ES-I3 (cell line): ENCODE data around the gene ADD3.

Source experiments
- H3K36me3 ChIP-seq: 2 replicates; pipeline ENCODE4 v1.6.1; 2013; ENCODE audit warnings: mild to moderate bottlenecking, low read length, control low read depth, moderate library complexity; ENCODE audit not compliant: insufficient read depth
- H3K4me1 ChIP-seq: 2 replicates; pipeline ENCODE4 v1.6.1; 2013; ENCODE audit warnings: mild to moderate bottlenecking, control low read depth, low read length; ENCODE audit not compliant: insufficient read depth
- H3K9ac ChIP-seq: 2 replicates; pipeline ENCODE4 v1.6.1; 2013; ENCODE audit warnings: low read depth, mild to moderate bottlenecking, low read length, moderate library complexity
- H3K9me3 ChIP-seq: 2 replicates; pipeline ENCODE4 v1.6.1; 2013; ENCODE audit warnings: mild to moderate bottlenecking, low read length, moderate library complexity; ENCODE audit not compliant: control insufficient read depth, insufficient read depth

The ADD3 gene, protein sequence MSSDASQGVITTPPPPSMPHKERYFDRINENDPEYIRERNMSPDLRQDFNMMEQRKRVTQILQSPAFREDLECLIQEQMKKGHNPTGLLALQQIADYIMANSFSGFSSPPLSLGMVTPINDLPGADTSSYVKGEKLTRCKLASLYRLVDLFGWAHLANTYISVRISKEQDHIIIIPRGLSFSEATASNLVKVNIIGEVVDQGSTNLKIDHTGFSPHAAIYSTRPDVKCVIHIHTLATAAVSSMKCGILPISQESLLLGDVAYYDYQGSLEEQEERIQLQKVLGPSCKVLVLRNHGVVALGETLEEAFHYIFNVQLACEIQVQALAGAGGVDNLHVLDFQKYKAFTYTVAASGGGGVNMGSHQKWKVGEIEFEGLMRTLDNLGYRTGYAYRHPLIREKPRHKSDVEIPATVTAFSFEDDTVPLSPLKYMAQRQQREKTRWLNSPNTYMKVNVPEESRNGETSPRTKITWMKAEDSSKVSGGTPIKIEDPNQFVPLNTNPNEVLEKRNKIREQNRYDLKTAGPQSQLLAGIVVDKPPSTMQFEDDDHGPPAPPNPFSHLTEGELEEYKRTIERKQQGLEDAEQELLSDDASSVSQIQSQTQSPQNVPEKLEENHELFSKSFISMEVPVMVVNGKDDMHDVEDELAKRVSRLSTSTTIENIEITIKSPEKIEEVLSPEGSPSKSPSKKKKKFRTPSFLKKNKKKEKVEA

DNA sequence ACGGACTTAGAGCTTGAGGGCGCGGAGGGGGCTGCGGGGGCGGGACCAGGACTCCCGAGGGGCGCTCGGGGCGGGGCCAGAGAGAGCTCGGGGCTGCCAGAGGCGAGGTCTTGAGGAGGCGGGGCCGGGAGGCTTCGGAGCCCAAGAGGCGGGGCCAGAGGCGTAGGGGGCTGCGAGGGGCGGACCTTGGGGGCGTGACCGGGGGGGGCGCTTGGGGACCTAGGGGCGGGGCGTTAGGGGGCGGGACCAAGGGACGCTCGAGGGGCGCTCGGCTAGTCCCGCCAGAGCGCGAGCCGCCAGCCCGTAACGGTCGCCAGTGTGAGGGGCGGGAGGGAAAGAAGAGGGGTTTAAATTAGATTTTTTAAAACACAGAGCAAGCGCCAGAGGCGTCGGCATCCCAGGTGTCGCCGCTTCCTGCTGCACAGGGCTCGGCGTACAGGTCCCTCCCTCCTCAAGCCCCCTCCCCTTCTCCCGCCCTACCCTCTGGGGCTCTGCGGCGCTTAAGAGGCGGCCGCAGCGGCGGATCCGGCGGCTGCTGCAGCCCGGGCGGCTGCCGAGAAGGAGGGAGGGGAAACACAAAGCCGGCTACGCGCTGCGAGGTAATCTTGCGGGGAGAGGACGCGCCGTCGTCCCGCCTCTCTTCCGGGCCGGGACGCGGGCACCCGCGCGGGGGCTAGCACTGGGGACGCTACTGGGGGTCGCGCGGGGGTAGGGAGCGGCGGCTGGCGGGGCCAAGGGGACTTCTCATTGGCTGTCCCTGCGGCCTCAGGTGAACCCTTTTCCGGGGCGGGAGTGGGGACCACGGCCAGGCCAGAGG, at the start of gene ADD3:
TSS of gene ADD3 (plus strand) at position 284 of the 817 bp plus-strand sequence. CDS start 92,670 bp downstream, outside the sequence.
- Histone ChIP-seq H3K4me1 (peaks cover 18% of the 10 kb centered on the region), H3K9ac (peak within 1 kb of the TSS; percentile 78), H3K9me3 (no peaks in the 10 kb centered on the region), H3K36me3 (no peaks in the 10 kb centered on the region)

DNA sequence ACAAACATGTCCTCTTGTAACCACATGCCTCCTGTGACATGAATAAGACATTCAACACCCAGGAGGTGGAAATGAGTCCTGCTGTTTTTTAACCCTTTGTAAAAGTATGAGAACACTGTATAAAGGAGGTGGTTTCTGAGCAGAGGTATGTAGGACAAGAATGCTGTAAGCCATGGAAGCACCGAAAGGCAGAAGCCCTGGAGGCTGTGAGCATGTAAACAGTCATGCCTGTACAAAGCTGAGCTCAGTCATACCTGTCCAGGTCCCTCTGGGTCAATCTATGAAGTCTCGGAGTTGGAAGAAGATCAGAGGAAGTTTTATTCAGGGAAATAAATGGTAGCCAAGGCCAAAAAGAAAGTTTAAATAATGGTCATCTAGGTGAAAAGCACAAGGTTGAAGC, 49.7 kb upstream of the ADD3 start:
- H3K4me1 ChIP-seq = peaks cover 22% of the 10 kb centered on the region
- no peaks in the 10 kb centered on the region for H3K36me3 ChIP-seq
- no peak overlapping the region for H3K9ac ChIP-seq

DNA sequence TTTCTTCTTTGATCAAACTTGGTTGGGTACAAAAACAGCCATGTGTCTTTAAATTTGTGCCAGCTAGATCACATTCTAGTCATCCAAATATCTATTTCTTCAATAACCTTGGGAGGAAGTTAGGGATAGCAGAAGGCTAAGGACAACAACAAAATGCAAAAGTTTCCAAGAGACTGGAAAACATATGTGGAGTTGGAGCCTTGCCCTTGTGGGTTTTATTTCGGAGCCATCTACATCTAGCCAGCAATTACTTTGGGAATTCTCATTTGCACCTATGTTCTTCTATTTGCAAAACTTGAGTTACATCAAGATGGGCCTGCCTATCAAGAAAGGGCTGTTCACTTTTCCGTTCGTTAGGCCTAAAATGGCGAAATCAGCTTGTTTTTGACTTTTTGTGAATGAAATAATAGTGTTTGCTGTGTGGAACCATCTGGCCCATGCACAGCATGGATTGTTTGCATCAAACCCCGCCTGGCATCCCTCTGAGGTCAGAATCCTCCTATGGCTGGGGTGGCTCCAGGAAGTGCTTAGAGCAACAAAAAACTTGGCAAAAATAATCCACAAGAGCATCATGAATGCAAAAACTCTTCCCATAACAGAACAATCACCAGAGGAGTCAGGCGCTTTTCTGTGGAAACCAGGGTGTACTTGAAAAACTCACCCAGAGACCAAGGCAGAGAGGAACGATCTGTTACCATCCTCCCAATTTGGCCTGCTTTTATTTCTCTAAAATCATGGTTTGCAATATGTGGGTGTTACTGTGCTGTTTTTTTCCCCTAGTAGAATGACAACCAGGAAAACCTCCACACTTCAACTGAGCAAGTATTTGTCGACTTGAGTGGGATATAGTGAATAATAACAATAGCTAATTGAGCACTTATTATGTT, 48.3 kb upstream of the ADD3 start:
- Histone ChIP-seq H3K9ac (no peak overlapping the region), H3K4me1 (peaks cover 22% of the 10 kb centered on the region), H3K9me3 (no peaks in the 10 kb centered on the region), H3K36me3 (no peaks in the 10 kb centered on the region)

More for the DNA sequence above, 49.7 kb upstream of the ADD3 start:
- no peaks in the 10 kb centered on the region for H3K9me3 ChIP-seq

DNA sequence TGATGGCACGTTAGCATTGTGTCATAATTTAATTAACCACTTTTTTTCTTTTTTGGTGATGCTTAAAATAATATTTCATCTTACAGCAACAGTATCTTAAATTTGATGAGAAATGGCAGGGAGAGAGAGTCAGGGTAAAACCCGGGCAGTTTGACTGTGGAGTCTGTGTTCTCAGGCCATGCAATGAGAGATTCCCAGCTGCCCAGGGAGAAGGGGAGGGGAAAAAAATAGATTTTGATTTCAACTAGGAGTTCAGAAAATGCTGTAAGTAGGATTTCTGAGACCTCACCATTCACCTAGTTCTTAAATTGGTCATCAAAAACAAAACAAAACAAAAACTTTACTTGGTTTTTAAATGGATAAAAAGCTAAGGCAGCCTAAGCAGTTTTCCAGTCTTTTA, 47.1 kb upstream of the ADD3 start:
- Histone ChIP-seq H3K36me3 (no peaks in the 10 kb centered on the region), H3K9me3 (no peaks in the 10 kb centered on the region), H3K4me1 (peaks cover 22% of the 10 kb centered on the region), H3K9ac (no peak overlapping the region)

DNA sequence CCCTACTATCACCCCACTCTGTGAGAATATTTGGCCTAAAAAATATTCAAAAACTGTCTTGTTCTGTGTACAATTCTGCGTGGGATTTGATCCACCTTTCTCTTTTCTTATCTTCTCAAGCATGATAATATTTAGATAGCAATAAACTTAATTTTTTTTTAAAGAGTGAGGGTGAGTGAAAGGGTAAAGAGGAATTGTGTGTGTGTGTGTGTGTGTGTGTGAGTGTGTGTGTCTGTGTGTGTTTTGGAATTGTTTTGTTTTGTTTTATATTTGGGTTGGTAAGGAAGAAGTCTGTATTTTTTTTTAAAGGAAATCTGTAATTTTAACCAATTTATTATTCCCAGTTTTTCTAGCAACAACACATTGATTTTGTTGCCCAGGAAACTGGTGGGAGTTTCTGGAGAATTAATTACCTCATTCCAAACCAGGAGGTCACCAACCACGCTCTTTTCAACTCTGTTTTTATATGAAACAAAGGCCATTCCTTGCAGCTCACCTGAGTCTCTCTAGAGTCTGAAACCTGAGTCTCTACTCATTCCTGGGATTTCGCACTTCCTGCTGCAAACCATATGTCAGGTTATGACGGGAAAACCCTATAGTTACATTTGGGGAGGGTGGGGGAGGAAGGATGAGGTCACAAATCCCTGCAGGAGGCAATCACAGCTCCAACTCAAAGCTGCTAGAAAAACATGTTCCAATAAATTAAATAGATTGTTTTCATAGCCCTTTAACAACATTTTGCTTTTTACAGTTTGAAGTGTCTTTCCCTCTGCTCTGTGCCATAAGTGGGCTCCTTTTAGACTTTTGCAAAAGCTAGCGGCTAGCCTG, 46.4 kb upstream of the ADD3 start:
- no peaks in the 10 kb centered on the region for H3K36me3 ChIP-seq
- peaks cover 22% of the 10 kb centered on the region for H3K4me1 ChIP-seq
- H3K9ac ChIP-seq = no peak overlapping the region
- no peaks in the 10 kb centered on the region for H3K9me3 ChIP-seq

DNA sequence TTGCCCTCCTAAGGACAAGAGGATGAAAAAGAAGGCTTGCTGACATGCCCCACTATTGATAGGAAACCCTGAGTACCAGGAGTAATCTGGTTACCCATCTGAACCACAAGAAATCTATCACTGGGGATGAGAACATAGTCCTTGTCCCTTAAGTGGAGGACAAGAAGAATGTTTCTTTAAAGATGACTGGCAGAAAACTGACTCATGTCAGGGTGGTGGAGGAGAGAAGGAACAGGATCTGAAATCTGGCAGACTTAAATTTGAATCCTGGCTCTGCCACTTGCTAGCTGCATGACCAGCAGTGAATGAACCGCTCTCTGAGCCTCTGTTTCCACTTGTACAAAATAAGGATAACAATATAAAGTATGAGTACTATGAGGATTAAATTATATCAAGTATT, 45.5 kb upstream of the ADD3 start:
- no peak overlapping the region for H3K9ac ChIP-seq
- H3K36me3 ChIP-seq = no peaks in the 10 kb centered on the region
- peaks cover 30% of the 10 kb centered on the region for H3K4me1 ChIP-seq
- no peaks in the 10 kb centered on the region for H3K9me3 ChIP-seq

DNA sequence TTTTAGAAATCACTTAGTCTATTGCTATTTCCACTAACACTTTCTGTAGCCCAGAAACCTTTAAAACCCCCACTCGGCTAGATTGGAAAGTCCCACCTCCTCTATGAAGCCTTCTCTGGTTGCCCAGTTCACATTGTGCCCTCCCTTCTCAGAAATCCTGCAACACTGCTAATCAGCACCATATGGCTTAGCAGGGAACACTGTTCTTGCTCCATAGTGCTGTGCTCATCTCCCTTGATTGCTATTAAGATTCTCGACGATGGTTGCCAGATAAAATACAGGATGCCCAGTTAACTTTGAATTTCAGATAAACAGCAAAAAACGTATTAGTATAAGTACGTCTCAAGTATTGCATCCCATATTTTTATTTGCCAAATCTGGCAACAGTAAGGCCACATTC, 44.3 kb upstream of the ADD3 start:
- H3K36me3 ChIP-seq = no peaks in the 10 kb centered on the region
- no peaks in the 10 kb centered on the region for H3K9me3 ChIP-seq
- no peak overlapping the region for H3K9ac ChIP-seq
- H3K4me1 ChIP-seq = peaks cover 38% of the 10 kb centered on the region

DNA sequence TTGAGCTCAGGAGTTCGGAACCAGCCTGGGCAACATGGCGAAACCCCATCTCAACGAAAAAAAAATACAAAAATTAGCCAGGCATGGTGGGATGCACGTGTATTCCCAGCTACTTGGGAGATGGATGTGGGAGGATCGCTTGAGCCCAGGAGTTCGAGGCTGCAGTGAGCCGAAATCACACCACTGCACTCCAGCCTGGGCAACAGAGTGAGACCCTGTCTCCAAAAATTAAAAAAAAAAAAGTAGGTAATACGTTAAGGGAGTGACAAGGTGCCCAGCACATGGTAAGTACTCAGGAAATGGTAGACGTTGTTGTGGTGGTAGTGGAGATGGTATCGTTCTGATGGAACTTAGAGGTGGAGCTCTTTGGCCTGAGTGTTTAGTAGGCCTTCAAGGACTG, 43.5 kb upstream of the ADD3 start:
- Histone ChIP-seq H3K9me3 (no peaks in the 10 kb centered on the region), H3K4me1 (peaks cover 38% of the 10 kb centered on the region), H3K9ac (no peak overlapping the region), H3K36me3 (no peaks in the 10 kb centered on the region)

DNA sequence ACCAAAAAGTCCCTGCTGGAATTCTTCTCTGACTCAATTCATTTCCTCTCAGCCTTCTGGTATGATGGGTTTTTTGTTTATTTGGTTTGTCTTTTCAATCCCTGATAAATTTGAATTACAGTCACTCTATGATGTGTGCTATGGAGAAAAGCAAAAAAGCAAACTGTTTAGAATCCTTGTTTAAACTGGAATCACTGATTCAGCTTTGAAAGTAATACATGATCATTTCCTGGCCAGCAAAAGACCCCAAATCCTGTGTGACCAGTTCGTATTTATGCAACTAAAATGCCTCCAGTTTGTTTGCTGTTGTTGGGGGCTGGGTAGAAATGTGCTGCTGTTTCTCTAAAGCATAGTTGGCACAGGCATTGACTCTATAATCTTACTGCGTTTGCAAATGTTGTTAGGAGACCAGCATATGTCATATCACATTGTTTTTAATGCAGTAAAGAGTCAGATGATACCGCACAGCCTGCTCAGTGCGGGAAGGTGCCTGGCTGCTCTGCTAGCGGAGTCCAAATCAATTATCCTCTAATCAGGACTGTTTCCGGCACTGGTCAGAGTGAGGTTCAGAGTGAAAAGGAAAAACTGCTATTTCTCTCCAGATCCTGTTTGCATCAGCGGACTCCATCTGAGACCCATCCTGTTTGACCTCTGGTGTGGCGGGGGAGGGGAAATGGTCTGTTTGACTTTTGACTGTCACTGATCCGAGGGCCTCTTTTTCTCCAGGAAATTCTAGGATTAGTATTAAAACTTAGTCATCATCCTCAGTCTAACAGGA, 40.6 kb upstream of the ADD3 start:
- Histone ChIP-seq H3K9ac (no peak overlapping the region), H3K9me3 (no peaks in the 10 kb centered on the region), H3K36me3 (no peaks in the 10 kb centered on the region), H3K4me1 (peaks cover 22% of the 10 kb centered on the region)

DNA sequence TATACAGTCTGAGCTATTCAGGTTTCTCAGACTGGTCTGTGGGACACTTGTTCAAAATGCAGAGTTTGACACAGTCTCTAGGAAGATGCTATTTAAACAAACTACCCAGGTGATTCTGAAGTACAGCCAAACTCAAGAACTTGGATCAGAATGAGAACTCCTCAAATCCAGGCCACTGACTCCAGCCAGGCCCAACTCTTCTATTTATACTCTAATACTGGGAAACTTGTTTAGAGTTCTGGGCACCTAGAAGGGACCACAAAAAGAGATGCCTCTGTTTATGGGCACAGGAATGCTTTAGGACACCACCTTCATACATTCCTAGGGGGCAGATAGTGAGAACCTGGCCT, 40.1 kb upstream of the ADD3 start:
- Histone ChIP-seq H3K9me3 (no peaks in the 10 kb centered on the region), H3K4me1 (peaks cover 16% of the 10 kb centered on the region), H3K9ac (no peak overlapping the region), H3K36me3 (no peaks in the 10 kb centered on the region)

DNA sequence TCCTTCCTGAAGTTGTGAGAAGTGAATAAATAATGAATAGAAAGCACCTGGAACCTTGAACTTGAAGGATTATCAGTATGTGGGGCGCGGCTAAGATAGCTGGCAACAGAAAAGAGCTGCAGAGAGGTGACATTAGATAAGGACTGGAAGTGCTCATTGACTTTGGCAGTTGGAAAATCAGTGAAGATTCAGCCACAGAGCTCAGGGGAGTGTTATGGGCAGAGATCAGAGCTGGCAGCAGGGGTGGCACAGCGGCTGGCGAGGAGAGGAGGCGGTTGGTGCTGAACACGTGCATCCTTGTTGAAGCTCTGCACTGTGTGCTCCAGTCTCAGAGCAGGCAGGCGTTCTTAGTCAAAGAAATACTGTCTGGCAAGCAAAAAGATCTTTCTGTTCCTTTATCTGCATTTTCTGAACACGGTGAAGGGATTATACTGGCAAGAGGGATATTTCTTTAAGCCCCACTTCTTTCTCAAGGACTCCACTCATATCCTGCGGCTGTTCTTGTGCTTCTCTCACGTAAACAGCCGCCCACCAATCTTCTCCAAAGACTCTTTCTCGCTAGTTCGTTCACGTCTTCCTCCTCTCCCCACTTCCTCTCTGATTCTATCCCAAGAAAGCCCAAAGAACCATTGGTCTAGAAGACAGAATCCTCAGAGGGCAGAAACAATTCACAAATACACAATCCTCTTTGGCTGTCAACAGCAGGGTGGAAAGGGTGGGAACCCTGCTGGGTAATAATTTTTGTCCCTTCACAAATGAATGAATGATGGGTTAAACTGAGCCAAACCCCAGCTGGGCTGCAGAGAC, 38.6 kb upstream of the ADD3 start:
- Histone ChIP-seq H3K36me3 (no peaks in the 10 kb centered on the region), H3K4me1 (peaks cover 16% of the 10 kb centered on the region), H3K9me3 (no peaks in the 10 kb centered on the region), H3K9ac (no peak overlapping the region)

DNA sequence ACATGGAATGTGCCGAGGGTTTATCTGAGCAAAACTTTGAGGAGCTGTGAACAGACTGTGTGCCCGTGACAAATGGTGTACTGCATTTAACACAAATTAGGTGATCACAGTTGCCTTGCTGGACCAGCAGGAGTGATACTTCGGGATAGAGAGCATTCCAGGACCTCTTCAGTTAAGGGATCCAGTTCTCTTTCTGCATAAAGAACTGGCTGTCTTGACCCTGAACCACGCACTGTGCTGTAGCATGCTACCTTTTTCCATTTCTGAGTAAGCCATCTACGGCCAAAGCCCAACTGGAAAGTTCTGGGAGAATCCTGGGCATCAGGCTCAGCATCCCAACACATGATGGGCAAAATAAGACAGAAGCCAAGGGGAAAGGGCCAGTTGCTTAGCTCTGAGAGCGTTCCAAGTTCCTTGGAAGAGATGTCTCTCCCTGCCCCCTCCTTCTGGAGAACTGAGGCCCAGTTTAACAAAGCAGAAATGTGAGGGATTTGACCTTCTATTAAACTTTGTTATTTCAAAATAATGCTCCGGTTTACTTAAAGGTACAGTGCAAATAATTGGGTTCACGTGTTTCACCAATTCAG, 37.9 kb upstream of the ADD3 start:
- H3K9ac ChIP-seq = no peak overlapping the region
- no peaks in the 10 kb centered on the region for H3K36me3 ChIP-seq
- H3K4me1 ChIP-seq = peaks cover 16% of the 10 kb centered on the region
- no peaks in the 10 kb centered on the region for H3K9me3 ChIP-seq
